Melanocyte of skin (primary cell): ENCODE data around the gene GSC2. TPM values are rescaled to one million over a fixed set of nuclear protein-coding genes. Genes with fewer than 3 reads are reported as not detected.

ENCODE experiments used
- total RNA-seq, 2 donors: library from RNA; depleted of rRNA; stranded (reverse); fragments of >200 nt; gene quantifications; 2 replicates each; pipeline ENCODE4 v1.2.3, GENCODE V29; 2012

GSC2 gene, protein sequence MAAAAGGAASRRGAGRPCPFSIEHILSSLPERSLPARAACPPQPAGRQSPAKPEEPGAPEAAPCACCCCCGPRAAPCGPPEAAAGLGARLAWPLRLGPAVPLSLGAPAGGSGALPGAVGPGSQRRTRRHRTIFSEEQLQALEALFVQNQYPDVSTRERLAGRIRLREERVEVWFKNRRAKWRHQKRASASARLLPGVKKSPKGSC
- not detected for total RNA-seq

DNA sequence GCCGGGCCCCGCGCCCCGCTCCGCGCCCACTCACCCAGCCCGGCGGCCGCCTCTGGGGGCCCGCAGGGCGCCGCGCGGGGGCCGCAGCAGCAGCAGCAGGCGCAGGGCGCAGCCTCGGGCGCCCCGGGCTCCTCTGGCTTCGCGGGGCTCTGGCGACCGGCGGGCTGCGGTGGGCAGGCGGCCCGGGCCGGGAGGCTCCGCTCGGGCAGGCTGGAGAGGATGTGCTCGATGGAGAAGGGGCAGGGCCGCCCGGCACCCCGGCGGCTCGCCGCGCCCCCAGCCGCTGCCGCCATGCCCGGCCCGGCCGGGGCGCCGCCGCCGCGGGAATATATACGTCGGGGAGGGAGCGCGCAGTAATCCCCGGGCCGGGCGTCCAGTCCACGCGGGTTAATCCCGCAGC is at the start of gene GSC2:
TSS of gene GSC2 (minus strand) at position 302 of the 400 bp plus-strand sequence. CDS start at position 293, 9 bp downstream.

DNA sequence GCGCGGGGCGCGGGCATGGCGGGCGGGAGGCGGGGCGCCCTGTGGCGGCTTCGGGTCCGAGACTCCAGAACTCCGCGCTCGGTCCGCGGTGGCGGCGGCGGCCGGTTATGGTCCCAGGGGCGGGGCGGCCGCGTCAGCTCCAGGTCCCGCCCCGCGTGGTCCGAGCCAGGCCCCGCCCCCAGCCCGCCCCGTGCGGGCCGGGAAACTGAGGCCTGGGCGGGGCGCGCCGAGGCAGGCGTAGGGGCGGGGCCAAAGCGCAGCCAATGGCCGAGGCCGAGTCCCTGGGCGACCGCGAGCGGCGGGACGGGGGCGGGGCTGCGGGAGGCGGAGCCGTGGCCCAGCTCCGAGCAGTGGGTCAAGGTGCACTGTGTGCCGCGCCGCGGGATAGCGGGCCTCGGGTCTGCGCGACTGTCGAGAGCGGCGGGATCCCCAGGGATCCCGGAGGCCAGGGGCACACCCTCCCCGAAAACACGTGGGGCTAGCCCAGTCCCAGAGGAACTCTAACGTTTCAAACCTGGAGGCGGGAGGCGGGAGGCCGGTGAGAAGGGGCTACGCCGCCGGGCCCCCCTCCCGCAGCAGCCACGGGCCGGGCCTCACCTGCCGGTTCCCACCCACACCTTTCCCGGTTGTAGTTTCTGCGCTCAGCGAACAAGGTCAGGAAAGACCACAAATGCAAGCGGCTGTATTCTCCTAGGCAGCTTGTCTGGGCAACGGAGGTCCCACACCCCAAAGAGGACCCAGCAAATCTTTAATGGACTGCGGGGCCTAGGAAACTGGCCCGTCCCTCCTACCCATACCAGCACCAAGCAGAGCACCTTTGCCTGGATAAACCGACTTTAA is 28.8 kb upstream of the GSC2 start, which contains the start of gene SLC25A1:
TSS of gene SLC25A1 (minus strand) at position 80 of the 840 bp plus-strand sequence. CDS start at position 17, 63 bp downstream.

DNA sequence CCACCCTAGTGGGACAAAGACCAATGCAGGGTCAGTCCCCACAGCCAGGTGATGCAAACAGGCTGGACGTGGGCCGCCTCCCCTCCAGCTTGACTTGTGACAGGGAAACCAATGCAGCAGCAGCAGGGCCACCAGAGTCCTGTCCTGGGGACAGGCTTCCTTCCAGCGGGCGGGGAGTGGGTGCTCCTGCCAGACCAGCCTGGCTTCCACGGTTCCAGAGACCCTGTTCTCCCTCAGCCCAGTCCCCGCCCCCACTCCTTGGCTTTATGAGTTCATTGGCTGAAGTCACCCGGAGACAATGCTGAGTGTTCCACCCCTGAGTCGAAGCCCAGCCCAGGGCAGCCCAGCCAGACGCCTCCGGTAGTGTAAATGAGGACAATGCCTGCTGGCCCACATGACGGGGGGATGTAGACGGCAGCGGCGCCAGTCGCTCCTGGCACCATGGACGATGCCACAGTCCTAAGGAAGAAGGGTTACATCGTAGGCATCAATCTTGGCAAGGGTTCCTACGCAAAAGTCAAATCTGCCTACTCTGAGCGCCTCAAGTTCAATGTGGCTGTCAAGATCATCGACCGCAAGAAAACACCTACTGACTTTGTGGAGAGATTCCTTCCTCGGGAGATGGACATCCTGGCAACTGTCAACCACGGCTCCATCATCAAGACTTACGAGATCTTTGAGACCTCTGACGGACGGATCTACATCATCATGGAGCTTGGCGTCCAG is 19.0 kb downstream of the GSC2 start, which contains the start of gene TSSK2:
TSS of gene TSSK2 (plus strand) at position 350 of the 726 bp plus-strand sequence. CDS start at position 442, 92 bp downstream.

DNA sequence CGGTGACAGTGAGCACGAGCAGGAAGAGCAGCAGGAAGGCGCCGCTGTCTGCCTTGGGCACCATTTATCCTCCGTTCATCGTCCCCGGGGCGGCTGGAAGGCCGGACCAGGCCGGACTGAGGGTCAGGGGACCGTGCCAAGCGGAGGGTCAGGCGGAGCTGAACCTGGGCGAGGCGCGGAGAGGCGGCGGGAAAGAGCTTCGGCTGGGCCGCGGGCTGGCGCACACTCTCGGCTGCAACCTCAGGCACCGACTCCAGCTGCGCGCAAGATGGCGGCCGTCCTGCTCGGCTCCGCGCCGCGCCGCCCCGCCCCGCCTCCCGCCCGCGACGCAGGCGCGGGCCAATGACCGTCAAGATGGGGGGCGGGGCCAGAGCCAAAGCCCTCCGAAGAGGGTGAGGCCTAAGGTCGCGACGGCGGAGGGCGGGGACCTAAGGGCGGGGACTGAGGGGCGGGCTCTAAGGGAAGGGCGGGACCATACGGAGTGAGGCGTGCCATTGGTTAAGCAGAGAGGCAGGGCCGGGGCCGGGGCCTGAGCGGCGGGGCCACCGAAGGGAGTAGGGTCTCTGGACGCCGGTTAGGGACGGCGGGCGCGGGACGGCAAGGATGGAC is 27.8 kb downstream of the GSC2 start, which contains the start of gene DGCR2:
TSS of gene DGCR2 (minus strand) at position 270 of the 609 bp plus-strand sequence. CDS start at position 64, 206 bp downstream.

Other genes starting within 250 kb of the GSC2 start
- gene DGCR6, start 244.0 kb downstream of the GSC2 start, total RNA-seq = 1 to 10 TPM; 1.7 TPM
- 1 to 10 TPM in 1 of 2 donors, under 1 TPM in 1; 0.33 to 3.1 TPM for gene PRODH, start 214.0 kb downstream of the GSC2 start, total RNA-seq
- gene DGCR2, start 27.9 kb downstream of the GSC2 start, total RNA-seq = 10 to 100 TPM; 43.0 to 43.3 TPM
- gene TSSK2, start 19.0 kb downstream of the GSC2 start, total RNA-seq = not detected
- 10 to 100 TPM; 15.1 to 16.0 TPM for gene ESS2, start 5.6 kb downstream of the GSC2 start, total RNA-seq
- gene SLC25A1, start 28.4 kb upstream of the GSC2 start, total RNA-seq = 10 to 100 TPM; 76.1 to 85.6 TPM
- 1 to 10 TPM; 3.0 to 4.8 TPM for gene CLTCL1, start 141.4 kb upstream of the GSC2 start, total RNA-seq